ENCODE results near the gene DEFB131A. TPM values are rescaled to one million over a fixed set of nuclear protein-coding genes. Genes with fewer than 3 reads are reported as not detected.
"Not testable (repeated sequence)": the region's sequence is repeated elsewhere in the genome, so short reads cannot be mapped to it uniquely, and the experiment has no call there.

Gene DEFB131A
- total RNA-seq, 2 donors from 2014 or later: not detected

GRCh38 chr4:9454284-9454683 is 10.1 kb downstream of the DEFB131A start:
- H3K27me3 Mint-ChIP-seq (ENCODE audit: insufficient read depth): not testable (repeated sequence)

DNA sequence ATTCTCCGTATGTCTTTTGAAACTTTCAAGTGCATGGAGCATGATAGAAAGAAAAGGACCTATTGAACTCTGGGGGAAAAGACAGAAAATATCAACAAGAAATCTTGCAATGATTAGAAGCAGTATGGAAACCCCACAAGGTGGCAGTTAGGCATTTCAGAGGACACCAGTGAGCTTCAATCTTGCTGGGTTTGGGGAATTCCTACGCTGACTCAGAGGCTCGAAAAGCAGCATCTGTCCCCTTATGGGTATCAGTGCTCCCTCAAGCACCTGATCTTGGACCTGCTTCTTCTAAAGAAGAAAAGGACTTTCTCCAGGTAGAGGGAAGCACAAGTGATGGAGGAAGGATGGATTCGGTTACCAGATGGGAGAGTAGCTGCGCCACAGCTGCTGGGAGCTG is 10.8 kb downstream of the DEFB131A start:
- not testable (repeated sequence) for H3K36me3 Mint-ChIP-seq (ENCODE audit: low read depth); H3K4me3 Mint-ChIP-seq; H3K4me1 Mint-ChIP-seq; H3K27me3 ChIP-seq (ENCODE audit: control insufficient read depth, insufficient read depth, low read length, poor library complexity, severe bottlenecking); H3K27ac Mint-ChIP-seq; H3K9ac ChIP-seq (ENCODE audit: extremely low read depth, low read length, poor library complexity, severe bottlenecking); H3K27ac ChIP-seq (ENCODE audit: low read depth, low read length); H3K9me3 ChIP-seq (ENCODE audit: control insufficient read depth, low read length); H3K36me3 ChIP-seq (ENCODE audit: control insufficient read depth, insufficient read depth, low read length); H3K27me3 Mint-ChIP-seq (ENCODE audit: insufficient read depth); H3K4me3 ChIP-seq (ENCODE audit: low read length); H3K4me1 ChIP-seq (ENCODE audit: control insufficient read depth, insufficient read depth, low read length); DNase-seq
- 57 to 67% methylated on average over 3 of the region's 5 CpGs for WGBS, 2 experiments (ENCODE audit: insufficient coverage in 1 of 2, insufficient read length in 1 of 2)
- H3K9me3 Mint-ChIP-seq: peaks cover 61% of the 10 kb centered on the region

More at GRCh38 chr4:9454284-9454683, 10.1 kb downstream of the DEFB131A start:
- H3K9me3 ChIP-seq (ENCODE audit: control insufficient read depth, low read length); H3K27me3 ChIP-seq (ENCODE audit: control insufficient read depth, insufficient read depth, low read length, poor library complexity, severe bottlenecking); DNase-seq; H3K4me3 ChIP-seq (ENCODE audit: low read length); H3K4me1 ChIP-seq (ENCODE audit: control insufficient read depth, insufficient read depth, low read length); H3K36me3 Mint-ChIP-seq (ENCODE audit: low read depth); H3K27ac Mint-ChIP-seq; H3K4me1 Mint-ChIP-seq; H3K4me3 Mint-ChIP-seq; H3K9ac ChIP-seq (ENCODE audit: extremely low read depth, low read length, poor library complexity, severe bottlenecking); H3K27ac ChIP-seq (ENCODE audit: low read depth, low read length); H3K36me3 ChIP-seq (ENCODE audit: control insufficient read depth, insufficient read depth, low read length): not testable (repeated sequence)
- 79 to 80% methylated on average over 5 to 6 of the region's 6 CpGs for WGBS, 2 experiments (ENCODE audit: insufficient coverage in 1 of 2, insufficient read length in 1 of 2)
- H3K9me3 Mint-ChIP-seq: peaks cover 54% of the 10 kb centered on the region

DNA sequence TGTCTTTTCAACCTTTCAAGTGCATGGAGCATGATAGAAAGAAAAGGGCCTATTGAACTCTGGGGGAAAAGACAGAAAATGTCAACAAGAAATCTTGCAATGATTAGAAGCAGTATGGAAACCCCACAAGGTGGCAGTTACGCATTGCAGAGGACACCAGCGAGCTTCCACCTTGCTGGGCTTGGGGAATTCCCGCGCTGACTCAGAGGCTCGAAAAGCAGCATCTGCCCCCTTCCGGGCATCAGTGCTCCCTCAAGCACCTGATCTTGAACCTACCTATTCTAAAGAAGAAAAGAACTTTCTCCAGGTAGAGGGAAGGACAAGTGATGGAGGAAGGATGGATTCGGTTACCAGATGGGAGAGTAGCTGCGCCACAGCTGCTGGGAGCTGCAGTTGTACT is 35.3 kb downstream of the DEFB131A start:
- H3K4me3 ChIP-seq (ENCODE audit: low read length); H3K27ac ChIP-seq (ENCODE audit: low read depth, low read length); H3K4me3 Mint-ChIP-seq; H3K4me1 ChIP-seq (ENCODE audit: control insufficient read depth, insufficient read depth, low read length); H3K9me3 ChIP-seq (ENCODE audit: control insufficient read depth, low read length); H3K9ac ChIP-seq (ENCODE audit: extremely low read depth, low read length, poor library complexity, severe bottlenecking); H3K36me3 Mint-ChIP-seq (ENCODE audit: low read depth); H3K27ac Mint-ChIP-seq; H3K4me1 Mint-ChIP-seq; H3K27me3 Mint-ChIP-seq (ENCODE audit: insufficient read depth); H3K36me3 ChIP-seq (ENCODE audit: control insufficient read depth, insufficient read depth, low read length); DNase-seq; H3K27me3 ChIP-seq (ENCODE audit: control insufficient read depth, insufficient read depth, low read length, poor library complexity, severe bottlenecking): not testable (repeated sequence)
- no CpG with 5 or more reads among the region's 8 CpGs for WGBS, 2 experiments (ENCODE audit: insufficient coverage in 1 of 2, insufficient read length in 1 of 2)
- H3K9me3 Mint-ChIP-seq: peaks cover 22% of the 10 kb centered on the region

DNA sequence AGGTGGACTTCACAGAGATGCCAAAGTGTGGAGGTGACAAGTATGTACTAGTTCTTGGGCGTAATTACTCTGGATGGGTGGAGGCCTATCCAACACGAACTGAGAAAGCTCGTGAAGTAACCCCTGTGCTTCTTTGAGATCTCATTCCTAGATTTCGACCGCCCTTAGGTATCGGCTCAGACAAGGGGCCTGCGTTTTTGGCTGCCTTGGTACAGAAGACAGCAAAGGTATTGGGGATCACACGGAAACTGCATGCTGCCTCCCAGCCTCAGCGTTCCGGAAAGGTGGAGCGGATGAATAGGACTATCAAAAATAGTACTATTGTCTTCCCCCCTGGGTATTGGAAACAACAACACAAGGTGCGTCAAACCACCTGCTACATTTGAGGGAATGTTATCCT is 35.9 kb downstream of the DEFB131A start:
- not testable (repeated sequence) for H3K36me3 ChIP-seq (ENCODE audit: control insufficient read depth, insufficient read depth, low read length); H3K27me3 ChIP-seq (ENCODE audit: control insufficient read depth, insufficient read depth, low read length, poor library complexity, severe bottlenecking); DNase-seq; H3K4me3 ChIP-seq (ENCODE audit: low read length); H3K4me3 Mint-ChIP-seq; H3K27ac Mint-ChIP-seq; H3K36me3 Mint-ChIP-seq (ENCODE audit: low read depth); H3K9me3 ChIP-seq (ENCODE audit: control insufficient read depth, low read length); H3K4me1 Mint-ChIP-seq; H3K27ac ChIP-seq (ENCODE audit: low read depth, low read length); H3K27me3 Mint-ChIP-seq (ENCODE audit: insufficient read depth); H3K9ac ChIP-seq (ENCODE audit: extremely low read depth, low read length, poor library complexity, severe bottlenecking); H3K4me1 ChIP-seq (ENCODE audit: control insufficient read depth, insufficient read depth, low read length)
- H3K9me3 Mint-ChIP-seq: peaks cover 22% of the 10 kb centered on the region
- WGBS, 2 experiments (ENCODE audit: insufficient coverage in 1 of 2, insufficient read length in 1 of 2): 89 to 96% methylated on average over 9 to 12 of the region's 12 CpGs

DNA sequence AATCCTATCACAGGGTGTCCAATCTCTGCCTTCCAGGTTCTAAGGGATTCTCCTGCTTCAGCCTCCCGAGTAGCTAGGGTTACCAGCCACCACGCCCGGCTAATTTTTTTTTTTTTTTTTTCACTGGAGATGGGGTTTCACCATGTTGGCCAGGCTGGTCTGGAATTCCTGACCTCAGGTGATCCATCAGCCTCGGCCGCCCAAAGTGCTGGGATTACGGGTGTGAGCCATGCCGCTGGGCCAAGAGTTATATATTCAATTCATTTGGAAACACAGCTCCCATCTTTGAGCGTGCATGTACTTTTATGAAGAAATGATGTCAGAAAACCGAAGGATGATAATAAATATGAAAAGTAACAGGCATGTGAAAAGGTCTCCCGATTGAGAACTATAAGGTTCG is 38.7 kb downstream of the DEFB131A start:
- H3K4me1 ChIP-seq (ENCODE audit: control insufficient read depth, insufficient read depth, low read length); H3K27me3 Mint-ChIP-seq (ENCODE audit: insufficient read depth); H3K27me3 ChIP-seq (ENCODE audit: control insufficient read depth, insufficient read depth, low read length, poor library complexity, severe bottlenecking); H3K4me3 ChIP-seq (ENCODE audit: low read length); DNase-seq; H3K36me3 Mint-ChIP-seq (ENCODE audit: low read depth); H3K27ac Mint-ChIP-seq; H3K9me3 ChIP-seq (ENCODE audit: control insufficient read depth, low read length); H3K9ac ChIP-seq (ENCODE audit: extremely low read depth, low read length, poor library complexity, severe bottlenecking); H3K4me3 Mint-ChIP-seq; H3K27ac ChIP-seq (ENCODE audit: low read depth, low read length); H3K36me3 ChIP-seq (ENCODE audit: control insufficient read depth, insufficient read depth, low read length); H3K4me1 Mint-ChIP-seq: not testable (repeated sequence)
- H3K9me3 Mint-ChIP-seq: peaks cover 12% of the 10 kb centered on the region
- 87% methylated on average over 9 of the region's 11 CpGs; no CpG with 5 or more reads in 1 of the 2 experiments for WGBS, 2 experiments (ENCODE audit: insufficient coverage in 1 of 2, insufficient read length in 1 of 2)

- H3K36me3 Mint-ChIP-seq (ENCODE audit: low read depth); H3K27ac Mint-ChIP-seq; H3K4me1 Mint-ChIP-seq; H3K27me3 ChIP-seq (ENCODE audit: control insufficient read depth, insufficient read depth, low read length, poor library complexity, severe bottlenecking); H3K4me3 Mint-ChIP-seq; H3K9ac ChIP-seq (ENCODE audit: extremely low read depth, low read length, poor library complexity, severe bottlenecking); H3K27me3 Mint-ChIP-seq (ENCODE audit: insufficient read depth); DNase-seq; H3K27ac ChIP-seq (ENCODE audit: low read depth, low read length); H3K4me3 ChIP-seq (ENCODE audit: low read length); H3K36me3 ChIP-seq (ENCODE audit: control insufficient read depth, insufficient read depth, low read length); H3K4me1 ChIP-seq (ENCODE audit: control insufficient read depth, insufficient read depth, low read length); H3K9me3 ChIP-seq (ENCODE audit: control insufficient read depth, low read length): not testable (repeated sequence)
- WGBS, 2 experiments (ENCODE audit: insufficient coverage in 1 of 2, insufficient read length in 1 of 2): 80 to 84% methylated on average over 5 to 10 of the region's 10 CpGs
- peaks cover 14% of the 10 kb centered on the region for H3K9me3 Mint-ChIP-seq
Observed at GRCh38 chr4:9483682-9484081, 39.5 kb downstream of the DEFB131A start.

DNA sequence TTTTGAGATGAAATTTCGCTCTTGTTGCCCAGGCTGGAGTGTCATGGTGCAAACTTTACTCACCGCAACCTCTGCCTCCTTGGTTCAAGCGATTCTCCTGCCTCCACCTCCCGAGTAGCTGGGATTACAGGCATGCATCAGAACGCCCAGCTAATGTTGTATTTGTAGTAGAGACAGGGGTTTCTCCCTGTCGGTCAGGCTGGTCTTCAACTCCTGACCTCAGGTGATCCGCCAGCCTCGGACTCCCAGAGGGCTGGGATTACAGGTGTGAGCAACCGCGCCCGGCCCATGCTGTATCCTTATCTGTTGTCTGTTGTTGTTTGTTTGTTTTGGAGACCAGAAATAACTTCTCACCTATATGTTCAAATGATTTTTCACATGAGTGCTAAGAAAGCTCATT is 42.7 kb downstream of the DEFB131A start:
- WGBS, 2 experiments (ENCODE audit: insufficient coverage in 1 of 2, insufficient read length in 1 of 2): 75 to 80% methylated on average over 4 to 8 of the region's 11 CpGs
- H3K36me3 Mint-ChIP-seq (ENCODE audit: low read depth); H3K9ac ChIP-seq (ENCODE audit: extremely low read depth, low read length, poor library complexity, severe bottlenecking); DNase-seq; H3K4me3 Mint-ChIP-seq; H3K27ac Mint-ChIP-seq; H3K4me1 Mint-ChIP-seq; H3K36me3 ChIP-seq (ENCODE audit: control insufficient read depth, insufficient read depth, low read length); H3K27me3 Mint-ChIP-seq (ENCODE audit: insufficient read depth); H3K4me1 ChIP-seq (ENCODE audit: control insufficient read depth, insufficient read depth, low read length); H3K9me3 ChIP-seq (ENCODE audit: control insufficient read depth, low read length); H3K4me3 ChIP-seq (ENCODE audit: low read length); H3K27ac ChIP-seq (ENCODE audit: low read depth, low read length); H3K27me3 ChIP-seq (ENCODE audit: control insufficient read depth, insufficient read depth, low read length, poor library complexity, severe bottlenecking): not testable (repeated sequence)
- H3K9me3 Mint-ChIP-seq: peaks cover 12% of the 10 kb centered on the region
